ENCODE data around the gene DTNBP1. TPM values are rescaled to one million over a fixed set of nuclear protein-coding genes. Genes with fewer than 3 reads are reported as not detected.

DTNBP1 gene
- total RNA-seq, 1 experiment from 2014 or later = 28.2 TPM

DNA sequence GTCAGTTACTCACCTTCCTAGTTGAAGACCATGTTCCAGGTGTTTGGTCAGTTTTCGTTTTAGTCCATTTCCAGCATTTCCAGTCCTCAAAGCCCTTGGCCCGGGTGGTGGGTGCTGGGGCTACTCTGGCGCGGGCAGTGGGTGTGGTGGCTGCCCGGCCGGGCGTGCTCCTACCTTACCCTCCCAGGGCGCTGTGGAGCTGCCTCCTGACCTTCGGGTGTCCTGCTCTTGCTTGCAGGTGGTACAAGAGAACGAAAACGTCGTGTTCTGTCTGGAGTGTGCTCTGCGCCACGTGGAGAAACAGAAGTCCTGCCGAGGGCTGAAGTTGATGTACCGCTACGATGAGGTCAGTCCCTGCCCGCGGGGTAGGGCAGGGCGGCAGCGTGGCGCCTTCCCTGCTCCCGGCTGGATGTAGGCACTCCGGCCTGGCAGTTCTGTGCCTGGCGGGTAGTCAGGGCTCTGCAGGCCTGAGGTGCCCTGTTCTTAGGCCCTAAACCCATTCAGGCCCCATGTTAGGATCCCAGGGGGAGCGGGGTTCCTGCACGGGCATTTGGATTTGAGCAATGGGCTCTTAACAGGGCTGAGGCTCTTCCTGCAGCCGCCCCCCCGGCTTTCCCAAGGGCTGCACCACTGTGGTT, 145.8 kb downstream of the DTNBP1 start:
- H3K36me3 ChIP-seq (ENCODE audit: insufficient read depth, low read length, poor library complexity, severe bottlenecking) = peaks cover 61% of the 10 kb centered on the region
- no TSS peak for BruUV-seq (replicated peaks)
- no peak for DNase-seq (ENCODE audit: low spot score)
- no peak for TF ChIP-seq EZH2 (IDR thresholded peaks at IDR 0.05; ENCODE audit: borderline replicate concordance, low read depth, low read length, poor library complexity, severe bottlenecking)
- TF ChIP-seq, protein P1, sequence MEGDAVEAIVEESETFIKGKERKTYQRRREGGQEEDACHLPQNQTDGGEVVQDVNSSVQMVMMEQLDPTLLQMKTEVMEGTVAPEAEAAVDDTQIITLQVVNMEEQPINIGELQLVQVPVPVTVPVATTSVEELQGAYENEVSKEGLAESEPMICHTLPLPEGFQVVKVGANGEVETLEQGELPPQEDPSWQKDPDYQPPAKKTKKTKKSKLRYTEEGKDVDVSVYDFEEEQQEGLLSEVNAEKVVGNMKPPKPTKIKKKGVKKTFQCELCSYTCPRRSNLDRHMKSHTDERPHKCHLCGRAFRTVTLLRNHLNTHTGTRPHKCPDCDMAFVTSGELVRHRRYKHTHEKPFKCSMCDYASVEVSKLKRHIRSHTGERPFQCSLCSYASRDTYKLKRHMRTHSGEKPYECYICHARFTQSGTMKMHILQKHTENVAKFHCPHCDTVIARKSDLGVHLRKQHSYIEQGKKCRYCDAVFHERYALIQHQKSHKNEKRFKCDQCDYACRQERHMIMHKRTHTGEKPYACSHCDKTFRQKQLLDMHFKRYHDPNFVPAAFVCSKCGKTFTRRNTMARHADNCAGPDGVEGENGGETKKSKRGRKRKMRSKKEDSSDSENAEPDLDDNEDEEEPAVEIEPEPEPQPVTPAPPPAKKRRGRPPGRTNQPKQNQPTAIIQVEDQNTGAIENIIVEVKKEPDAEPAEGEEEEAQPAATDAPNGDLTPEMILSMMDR (conservative IDR thresholded peaks at IDR 0.05; ENCODE audit: low read depth, low read length) = no peak
- ChIA-PET POLR2A (ENCODE audit: low non-redundant PET) (no interaction called here), CTCF (no interaction called here)
- no peak overlapping the region for H3K4me3 ChIP-seq (ENCODE audit: low read depth, low read length, poor library complexity, severe bottlenecking)
- H3K27ac ChIP-seq (ENCODE audit: low read depth, low read length, poor library complexity, severe bottlenecking) = peak overlapping the region; percentile 16
- no peaks in the 10 kb centered on the region for H3K27me3 ChIP-seq (replicated peaks; ENCODE audit: insufficient read depth, low read depth, low read length, poor library complexity)
- intact Hi-C loops (cut with micrococcal nuclease; ENCODE audit: unreplicated experiment) = no loop called here
- peaks cover 27% of the 10 kb centered on the region for H3K4me1 ChIP-seq (ENCODE audit: insufficient read depth, low read length, poor library complexity, severe bottlenecking)
- no peaks in the 10 kb centered on the region for H3K9me3 ChIP-seq (ENCODE audit: low read depth, low read length, poor library complexity, severe bottlenecking)

DNA sequence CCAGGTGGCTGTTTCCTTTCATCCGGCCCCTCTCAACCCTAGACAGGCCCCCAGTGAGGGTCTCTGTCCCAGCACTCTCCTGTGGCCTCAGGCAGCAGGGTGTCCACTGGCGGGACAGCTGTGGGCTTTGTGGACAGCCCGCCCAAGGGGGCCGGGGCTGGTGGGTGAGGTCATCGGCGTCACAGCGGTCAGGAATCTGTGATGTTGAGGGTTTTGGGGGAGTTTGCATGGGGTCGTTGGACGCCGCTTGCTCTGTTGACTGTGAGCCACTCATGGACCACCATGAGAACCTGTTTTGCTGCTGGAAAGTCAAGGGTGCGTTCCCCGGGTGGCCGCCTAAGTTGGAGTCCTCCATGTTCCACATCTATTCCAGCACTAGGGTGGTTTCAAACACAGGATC, 146.4 kb downstream of the DTNBP1 start:
- TF ChIP-seq, protein P1 (conservative IDR thresholded peaks at IDR 0.05; ENCODE audit: low read depth, low read length) = no peak
- no peak for TF ChIP-seq EZH2 (IDR thresholded peaks at IDR 0.05; ENCODE audit: borderline replicate concordance, low read depth, low read length, poor library complexity, severe bottlenecking)
- H3K27ac ChIP-seq (ENCODE audit: low read depth, low read length, poor library complexity, severe bottlenecking) = peak overlapping the region; percentile 67
- ChIA-PET POLR2A (ENCODE audit: low non-redundant PET) (no interaction called here), CTCF (no interaction called here)
- no peak for DNase-seq (ENCODE audit: low spot score)
- no peaks in the 10 kb centered on the region for H3K27me3 ChIP-seq (replicated peaks; ENCODE audit: insufficient read depth, low read depth, low read length, poor library complexity)
- no peak overlapping the region for H3K4me3 ChIP-seq (ENCODE audit: low read depth, low read length, poor library complexity, severe bottlenecking)
- peaks cover 57% of the 10 kb centered on the region for H3K36me3 ChIP-seq (ENCODE audit: insufficient read depth, low read length, poor library complexity, severe bottlenecking)
- no peaks in the 10 kb centered on the region for H3K9me3 ChIP-seq (ENCODE audit: low read depth, low read length, poor library complexity, severe bottlenecking)
- no TSS peak for BruUV-seq (replicated peaks)
- H3K4me1 ChIP-seq (ENCODE audit: insufficient read depth, low read length, poor library complexity, severe bottlenecking) = peaks cover 21% of the 10 kb centered on the region
- intact Hi-C loops (cut with micrococcal nuclease; ENCODE audit: unreplicated experiment) = no loop called here

- peak; percentile 38 for DNase-seq (ENCODE audit: low spot score)
- H3K9me3 ChIP-seq (ENCODE audit: low read depth, low read length, poor library complexity, severe bottlenecking) = no peaks in the 10 kb centered on the region
- H3K27me3 ChIP-seq (replicated peaks; ENCODE audit: insufficient read depth, low read depth, low read length, poor library complexity) = no peaks in the 10 kb centered on the region
- H3K4me3 ChIP-seq (ENCODE audit: low read depth, low read length, poor library complexity, severe bottlenecking) = no peak overlapping the region
- ChIA-PET CTCF (interaction anchor here (0.6 to 0.7 kb wide), 2 partner anchors 108 to 197 kb away, joined by 3 to 5 read pairs; no protein-coding TSS in a partner anchor), POLR2A (ENCODE audit: low non-redundant PET) (no interaction called here)
- peaks cover 57% of the 10 kb centered on the region for H3K36me3 ChIP-seq (ENCODE audit: insufficient read depth, low read length, poor library complexity, severe bottlenecking)
- H3K27ac ChIP-seq (ENCODE audit: low read depth, low read length, poor library complexity, severe bottlenecking) = peak overlapping the region; percentile 67
- peaks cover 16% of the 10 kb centered on the region for H3K4me1 ChIP-seq (ENCODE audit: insufficient read depth, low read length, poor library complexity, severe bottlenecking)
- TF ChIP-seq, protein P1 (conservative IDR thresholded peaks at IDR 0.05; ENCODE audit: low read depth, low read length) = peak; percentile 44
- no peak for TF ChIP-seq EZH2 (IDR thresholded peaks at IDR 0.05; ENCODE audit: borderline replicate concordance, low read depth, low read length, poor library complexity, severe bottlenecking)
- intact Hi-C loops (cut with micrococcal nuclease; ENCODE audit: unreplicated experiment) = no loop called here
- BruUV-seq (replicated peaks) = no TSS peak
Measured at GRCh38 chr6:15515660-15516375, 147.0 kb downstream of the DTNBP1 start.

All from A673 (cell line).